HEK293T (cell line): ENCODE measurements around the gene INKA1.

Experiments
- ARNT ChIP-seq: fragments of 450-650 bp; IDR thresholded peaks from 2 replicates; pipeline ENCODE4 v1.6.1; 2017; ENCODE audit warnings: mild to moderate bottlenecking
- BHLHE40 ChIP-seq: fragments of 450-650 bp; IDR thresholded peaks from 2 replicates; pipeline ENCODE4 v1.6.1; 2016; ENCODE audit warnings: mild to moderate bottlenecking, moderate library complexity, borderline replicate concordance
- CTBP1 ChIP-seq: fragments of 450-650 bp; IDR thresholded peaks from 2 replicates; pipeline ENCODE4 v1.6.1; 2016; ENCODE audit warnings: borderline replicate concordance
- FOXA1 ChIP-seq: fragments of 450-650 bp; IDR thresholded peaks from 2 replicates; pipeline ENCODE4 v1.6.1; 2016; ENCODE audit warnings: mild to moderate bottlenecking
- FOXK2 ChIP-seq: fragments of 450-650 bp; IDR thresholded peaks from 2 replicates; pipeline ENCODE4 v1.6.1; 2016; ENCODE audit warnings: mild to moderate bottlenecking
- FOXM1 ChIP-seq: fragments of 450-650 bp; IDR thresholded peaks from 2 replicates; pipeline ENCODE4 v1.6.1; 2017; ENCODE audit warnings: mild to moderate bottlenecking, borderline replicate concordance
- L3MBTL2 ChIP-seq: fragments of 450-650 bp; conservative IDR thresholded peaks from 2 replicates; pipeline ENCODE4 v1.6.1; 2016; ENCODE audit warnings: mild to moderate bottlenecking
- LEF1 ChIP-seq: fragments of 450-650 bp; IDR thresholded peaks from 2 replicates; pipeline ENCODE4 v1.6.1; 2017; ENCODE audit warnings: mild to moderate bottlenecking, borderline replicate concordance
- NFRKB ChIP-seq: fragments of 450-650 bp; IDR thresholded peaks from 2 replicates; pipeline ENCODE4 v1.6.1; 2016; ENCODE audit warnings: mild to moderate bottlenecking, moderate library complexity
- PKNOX1 ChIP-seq: fragments of 450-650 bp; IDR thresholded peaks from 2 replicates; pipeline ENCODE4 v1.6.1; 2016
- SP1 ChIP-seq: fragments of 450-650 bp; IDR thresholded peaks from 2 replicates; pipeline ENCODE4 v1.6.1; 2017
- TARDBP ChIP-seq: fragments of 450-650 bp; IDR thresholded peaks from 2 replicates; pipeline ENCODE4 v1.6.1; 2016
- ZNF384 ChIP-seq: fragments of 450-650 bp; IDR thresholded peaks from 2 replicates; pipeline ENCODE4 v1.6.1; 2016

- TF ChIP-seq ZNF384 (no peak), ARNT (no peak), LEF1 (no peak), BHLHE40 (no peak), FOXK2 (no peak), FOXM1 (no peak), NFRKB (no peak), FOXA1 (no peak), L3MBTL2 (no peak), PKNOX1 (no peak), CTBP1 (no peak), TARDBP (no peak), SP1 (no peak)
Observed at GRCh38 chr3:49842843-49843517, 39.9 kb downstream of the INKA1 start.
